A673 (cell line): ENCODE data around the gene KDF1.

Experiments used
- CTCF ChIP-seq: fragments of 300-800, 200-600 bp; sonication (generic); conservative IDR thresholded peaks from 2 replicates; pipeline ENCODE4 v1.5.1; 2017; ENCODE audit warnings: low read depth, mild to moderate bottlenecking, antibody characterized with exemption, low read length, moderate library complexity, mixed read lengths
- EZH2 ChIP-seq: fragments of 200-600 bp; sonication (generic); IDR thresholded peaks from 2 replicates; pipeline ENCODE4 v1.6.1; 2017; ENCODE audit warnings: borderline replicate concordance, low read depth, mild to moderate bottlenecking, mixed read lengths, antibody characterized with exemption, low read length; ENCODE audit not compliant: poor library complexity, severe bottlenecking

DNA sequence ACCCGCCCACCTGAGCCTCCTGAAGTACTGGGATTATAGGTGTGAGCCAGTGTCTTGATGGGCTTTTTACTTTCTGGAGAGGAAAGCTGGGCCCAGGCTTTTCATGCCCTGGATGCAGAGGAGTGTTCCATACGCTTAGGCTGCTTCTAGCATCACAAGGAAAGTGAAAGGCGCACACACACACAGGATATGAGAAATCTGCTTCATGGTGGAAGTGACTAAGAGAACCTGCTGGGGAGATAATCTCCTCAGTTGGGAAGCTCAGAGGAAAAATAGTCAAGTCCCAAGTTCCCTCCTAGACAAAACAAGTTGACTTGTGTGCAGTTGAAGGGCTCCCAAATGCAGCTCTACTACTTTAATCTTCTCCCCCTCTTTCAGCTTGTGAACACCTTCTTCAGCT lies 36.6 kb downstream of the KDF1 start:
- TF ChIP-seq CTCF = no peak
- no peak for TF ChIP-seq EZH2
